ENCODE measurements around the gene PNPLA5.

PNPLA5 gene

GRCh38 chr22:43901976-43902643 lies 10.3 kb upstream of the PNPLA5 start:
- no peak for DNase-seq (ENCODE audit: low read depth in 1 of 2, low spot score in 1 of 2)

GRCh38 chr22:43900206-43900605 lies 8.4 kb upstream of the PNPLA5 start:
- DNase-seq (ENCODE audit: low read depth in 1 of 2, low spot score in 1 of 2), result no peak

- no peak for DNase-seq (ENCODE audit: low read depth in 1 of 2, low spot score in 1 of 2)
Observed at GRCh38 chr22:43897751-43898261, 6.0 kb upstream of the PNPLA5 start.

GRCh38 chr22:43895986-43896645 lies 4.3 kb upstream of the PNPLA5 start:
- no peak for DNase-seq (ENCODE audit: low read depth in 1 of 2, low spot score in 1 of 2)

GRCh38 chr22:43894122-43894521 lies 2.3 kb upstream of the PNPLA5 start:
- no peak for DNase-seq (ENCODE audit: low read depth in 1 of 2, low spot score in 1 of 2)

GRCh38 chr22:43893266-43893665 lies 1.5 kb upstream of the PNPLA5 start:
- no peak for DNase-seq (ENCODE audit: low read depth in 1 of 2, low spot score in 1 of 2)

GRCh38 chr22:43892183-43892894 lies 526 bp upstream of the PNPLA5 start:
- DNase-seq (ENCODE audit: low read depth in 1 of 2, low spot score in 1 of 2), result no peak

- DNase-seq (ENCODE audit: low read depth in 1 of 2, low spot score in 1 of 2), result no peak
Observed at GRCh38 chr22:43890901-43891331, 897 bp downstream of the PNPLA5 start.

GRCh38 chr22:43889860-43890253 lies 2.0 kb downstream of the PNPLA5 start:
- DNase-seq (ENCODE audit: low read depth in 1 of 2, low spot score in 1 of 2), result no peak

GRCh38 chr22:43889201-43889859 lies 2.5 kb downstream of the PNPLA5 start:
- no peak for DNase-seq (ENCODE audit: low read depth in 1 of 2, low spot score in 1 of 2)

GRCh38 chr22:43888740-43889139 lies 3.1 kb downstream of the PNPLA5 start:
- no peak for DNase-seq (ENCODE audit: low read depth in 1 of 2, low spot score in 1 of 2)

- DNase-seq (ENCODE audit: low read depth in 1 of 2, low spot score in 1 of 2), result no peak
Observed at GRCh38 chr22:43887391-43887790, 4.4 kb downstream of the PNPLA5 start.

GRCh38 chr22:43886231-43886630 lies 5.6 kb downstream of the PNPLA5 start:
- no peak for DNase-seq (ENCODE audit: low read depth in 1 of 2, low spot score in 1 of 2)

- DNase-seq (ENCODE audit: low read depth in 1 of 2, low spot score in 1 of 2), result no peak
Observed at GRCh38 chr22:43885786-43886185, 6.0 kb downstream of the PNPLA5 start.

- DNase-seq (ENCODE audit: low read depth in 1 of 2, low spot score in 1 of 2), result no peak
Observed at GRCh38 chr22:43885319-43885671, 6.5 kb downstream of the PNPLA5 start.

- DNase-seq (ENCODE audit: low read depth in 1 of 2, low spot score in 1 of 2), result peak in 1 of 2 donors; percentile 28
Observed at GRCh38 chr22:43884600-43885318, 7.1 kb downstream of the PNPLA5 start.

- DNase-seq (ENCODE audit: low read depth in 1 of 2, low spot score in 1 of 2), result no peak
Observed at GRCh38 chr22:43883719-43884415, 7.9 kb downstream of the PNPLA5 start.

GRCh38 chr22:43883012-43883661 lies 8.7 kb downstream of the PNPLA5 start:
- DNase-seq (ENCODE audit: low read depth in 1 of 2, low spot score in 1 of 2), result no peak

- no peak for DNase-seq (ENCODE audit: low read depth in 1 of 2, low spot score in 1 of 2)
Observed at GRCh38 chr22:43882122-43882767, 9.6 kb downstream of the PNPLA5 start.
